Tibial nerve (tissue), 4 donors: ENCODE results near the gene DLX2.

ENCODE experiments used
- EP300 ChIP-seq, 2 donors: sonication (generic); formaldehyde crosslinking; IDR thresholded peaks; one replicate each; pipeline ENCODE4 v1.6.1; 2017; ENCODE audit warnings: antibody characterized with exemption in 2 of 2, mild to moderate bottlenecking in 1 of 2
- POLR2A ChIP-seq, 2 donors: fragments of 450-650 bp; IDR thresholded peaks; one replicate each; pipeline ENCODE4 v1.6.1; 2017; ENCODE audit warnings: antibody characterized with exemption in 2 of 2, mild to moderate bottlenecking in 2 of 2, moderate library complexity in 2 of 2
- TF ChIP-seq, protein P1 (sequence below), 5 experiments: fragments of 200-600 bp in 3 of 5; fragments of 450-650 bp in 2 of 5; sonication (generic) in 3 of 5; IDR thresholded peaks; one replicate each; pipeline ENCODE4 v1.5.1; 2016 to 2019; ENCODE audit warnings: antibody characterized with exemption in 5 of 5, mild to moderate bottlenecking in 3 of 5, moderate library complexity in 2 of 5

GRCh38 chr2:172094294-172095145 lies 8.2 kb downstream of the DLX2 start:
- TF ChIP-seq, protein P1, sequence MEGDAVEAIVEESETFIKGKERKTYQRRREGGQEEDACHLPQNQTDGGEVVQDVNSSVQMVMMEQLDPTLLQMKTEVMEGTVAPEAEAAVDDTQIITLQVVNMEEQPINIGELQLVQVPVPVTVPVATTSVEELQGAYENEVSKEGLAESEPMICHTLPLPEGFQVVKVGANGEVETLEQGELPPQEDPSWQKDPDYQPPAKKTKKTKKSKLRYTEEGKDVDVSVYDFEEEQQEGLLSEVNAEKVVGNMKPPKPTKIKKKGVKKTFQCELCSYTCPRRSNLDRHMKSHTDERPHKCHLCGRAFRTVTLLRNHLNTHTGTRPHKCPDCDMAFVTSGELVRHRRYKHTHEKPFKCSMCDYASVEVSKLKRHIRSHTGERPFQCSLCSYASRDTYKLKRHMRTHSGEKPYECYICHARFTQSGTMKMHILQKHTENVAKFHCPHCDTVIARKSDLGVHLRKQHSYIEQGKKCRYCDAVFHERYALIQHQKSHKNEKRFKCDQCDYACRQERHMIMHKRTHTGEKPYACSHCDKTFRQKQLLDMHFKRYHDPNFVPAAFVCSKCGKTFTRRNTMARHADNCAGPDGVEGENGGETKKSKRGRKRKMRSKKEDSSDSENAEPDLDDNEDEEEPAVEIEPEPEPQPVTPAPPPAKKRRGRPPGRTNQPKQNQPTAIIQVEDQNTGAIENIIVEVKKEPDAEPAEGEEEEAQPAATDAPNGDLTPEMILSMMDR (IDR thresholded peaks at IDR 0.05): no peak
- TF ChIP-seq POLR2A (IDR thresholded peaks at IDR 0.05): no peak
- no peak for TF ChIP-seq EP300 (IDR thresholded peaks at IDR 0.05)
